ENCODE data around the gene MUC5B. TPM values are rescaled to one million over a fixed set of nuclear protein-coding genes. Genes with fewer than 3 reads are reported as not detected.
A peak's percentile ranks its signal among the peaks of the same experiment; 100 is the strongest.
"Not testable (repeated sequence)": the region's sequence is repeated elsewhere in the genome, so short reads cannot be mapped to it uniquely, and the experiment has no call there.

The MUC5B gene
- total and polyA plus RNA-seq, 4 donors: 0.25 TPM; not detected in 3

GRCh38 chr11:1205987-1206331, 16.9 kb upstream of the MUC5B start:
- H3K36me3 ChIP-seq (ENCODE audit: control insufficient read depth in 1 of 2, insufficient read depth in 2 of 2, low read length in 1 of 2): no peaks in the 10 kb centered on the region
- H3K27me3 ChIP-seq (ENCODE audit: control insufficient read depth in 1 of 2, insufficient read depth in 2 of 2, low read length in 1 of 2): no peaks in the 10 kb centered on the region
- no peak overlapping the region for H3K27ac ChIP-seq (ENCODE audit: low read depth in 1 of 2, low read length in 2 of 2)
- H3K4me1 ChIP-seq (ENCODE audit: control insufficient read depth in 1 of 2, insufficient read depth in 2 of 2, low read length in 2 of 2): no peaks in the 10 kb centered on the region
- intact Hi-C loops (cut with DNase I): loop anchor here in 1 of 2 donors (10.0 kb wide), 1 partner anchor 179 kb away; the partner anchor contains the start of gene BRSK2
- H3K9me3 ChIP-seq (ENCODE audit: control insufficient read depth, low read length): no peaks in the 10 kb centered on the region
- DNase-seq: peak; percentile 24 to 64
- WGBS, 2 donors: 92 to 94% methylated on average over 8 of the region's 8 CpGs
- no peak for ATAC-seq (ENCODE audit: low FRiP score)
- no peak overlapping the region for H3K4me3 ChIP-seq (ENCODE audit: low read length in 2 of 2)

- H3K36me3 ChIP-seq (ENCODE audit: control insufficient read depth in 1 of 2, insufficient read depth in 2 of 2, low read length in 1 of 2): no peaks in the 10 kb centered on the region
- intact Hi-C loops (cut with DNase I): loop anchor here in 1 of 2 donors (10.0 kb wide), 1 partner anchor 178 kb away; the partner anchor contains the start of gene BRSK2
- ATAC-seq (ENCODE audit: low FRiP score): no peak
- H3K4me3 ChIP-seq (ENCODE audit: low read length in 2 of 2): no peak overlapping the region
- H3K4me1 ChIP-seq (ENCODE audit: control insufficient read depth in 1 of 2, insufficient read depth in 2 of 2, low read length in 2 of 2): no peaks in the 10 kb centered on the region
- H3K27me3 ChIP-seq (ENCODE audit: control insufficient read depth in 1 of 2, insufficient read depth in 2 of 2, low read length in 1 of 2): no peaks in the 10 kb centered on the region
- no peak overlapping the region for H3K27ac ChIP-seq (ENCODE audit: low read depth in 1 of 2, low read length in 2 of 2)
- WGBS, 2 donors: 86 to 89% methylated on average over 38 of the region's 38 CpGs
- DNase-seq: peak; percentile 34 to 70
- no peaks in the 10 kb centered on the region for H3K9me3 ChIP-seq (ENCODE audit: control insufficient read depth, low read length)
These were observed 16.2 kb upstream of the MUC5B start for GRCh38 chr11:1206391-1207271.

- intact Hi-C loops (cut with DNase I): loop anchor here in 1 of 2 donors (10.0 kb wide), 1 partner anchor 177 kb away; the partner anchor contains the start of gene BRSK2
- ATAC-seq (ENCODE audit: low FRiP score): no peak
- 88% methylated on average over 34 of the region's 34 CpGs for WGBS, 2 donors
These were observed 15.3 kb upstream of the MUC5B start for GRCh38 chr11:1207401-1208143.

GRCh38 chr11:1208144-1208393, 14.8 kb upstream of the MUC5B start:
- 84 to 86% methylated on average over 6 of the region's 6 CpGs for WGBS, 2 donors
- H3K27ac ChIP-seq (ENCODE audit: low read depth in 1 of 2, low read length in 2 of 2): no peak overlapping the region
- no peaks in the 10 kb centered on the region for H3K36me3 ChIP-seq (ENCODE audit: control insufficient read depth in 1 of 2, insufficient read depth in 2 of 2, low read length in 1 of 2)
- intact Hi-C loops (cut with DNase I): loop anchor here in 1 of 2 donors (10.0 kb wide), 1 partner anchor 177 kb away; the partner anchor contains the start of gene BRSK2
- ATAC-seq (ENCODE audit: low FRiP score) (no peak), DNase-seq (no peak)
- H3K4me3 ChIP-seq (ENCODE audit: low read length in 2 of 2): no peak overlapping the region
- no peaks in the 10 kb centered on the region for H3K9me3 ChIP-seq (ENCODE audit: control insufficient read depth, low read length)
- H3K4me1 ChIP-seq (ENCODE audit: control insufficient read depth in 1 of 2, insufficient read depth in 2 of 2, low read length in 2 of 2): no peaks in the 10 kb centered on the region
- no peaks in the 10 kb centered on the region for H3K27me3 ChIP-seq (ENCODE audit: control insufficient read depth in 1 of 2, insufficient read depth in 2 of 2, low read length in 1 of 2)

More at GRCh38 chr11:1207401-1208143, 15.3 kb upstream of the MUC5B start:
- Histone ChIP-seq H3K4me1 (ENCODE audit: control insufficient read depth in 1 of 2, insufficient read depth in 2 of 2, low read length in 2 of 2) (no peaks in the 10 kb centered on the region), H3K9me3 (ENCODE audit: control insufficient read depth, low read length) (no peaks in the 10 kb centered on the region), H3K4me3 (ENCODE audit: low read length in 2 of 2) (no peak overlapping the region), H3K36me3 (ENCODE audit: control insufficient read depth in 1 of 2, insufficient read depth in 2 of 2, low read length in 1 of 2) (no peaks in the 10 kb centered on the region), H3K27ac (ENCODE audit: low read depth in 1 of 2, low read length in 2 of 2) (no peak overlapping the region), H3K27me3 (ENCODE audit: control insufficient read depth in 1 of 2, insufficient read depth in 2 of 2, low read length in 1 of 2) (no peaks in the 10 kb centered on the region)
- DNase-seq: peak; percentile 44 to 77

GRCh38 chr11:1208394-1209261, 14.2 kb upstream of the MUC5B start:
- ATAC-seq (ENCODE audit: low FRiP score): no peak

GRCh38 chr11:1209371-1210057, 13.4 kb upstream of the MUC5B start:
- intact Hi-C loops (cut with DNase I): loop anchor here in 1 of 2 donors (10.0 kb wide), 1 partner anchor 175 kb away; the partner anchor contains the start of gene BRSK2
- Histone ChIP-seq H3K27me3 (ENCODE audit: control insufficient read depth in 1 of 2, insufficient read depth in 2 of 2, low read length in 1 of 2) (no peaks in the 10 kb centered on the region), H3K4me1 (ENCODE audit: control insufficient read depth in 1 of 2, insufficient read depth in 2 of 2, low read length in 2 of 2) (no peaks in the 10 kb centered on the region), H3K9me3 (ENCODE audit: control insufficient read depth, low read length) (no peaks in the 10 kb centered on the region), H3K27ac (ENCODE audit: low read depth in 1 of 2, low read length in 2 of 2) (no peak overlapping the region), H3K4me3 (ENCODE audit: low read length in 2 of 2) (no peak overlapping the region), H3K36me3 (ENCODE audit: control insufficient read depth in 1 of 2, insufficient read depth in 2 of 2, low read length in 1 of 2) (no peaks in the 10 kb centered on the region)
- ATAC-seq (ENCODE audit: low FRiP score): no peak
- peak in 1 of 2 donors; percentile 39 for DNase-seq
- WGBS, 2 donors: 89% methylated on average over 17 of the region's 17 CpGs

More at GRCh38 chr11:1208394-1209261, 14.2 kb upstream of the MUC5B start:
- DNase-seq: peak; percentile 34 to 69
- WGBS, 2 donors: 88 to 93% methylated on average over 32 to 39 of the region's 39 CpGs
- no peaks in the 10 kb centered on the region for H3K9me3 ChIP-seq (ENCODE audit: control insufficient read depth, low read length)
- no peaks in the 10 kb centered on the region for H3K36me3 ChIP-seq (ENCODE audit: control insufficient read depth in 1 of 2, insufficient read depth in 2 of 2, low read length in 1 of 2)
- no peak overlapping the region for H3K4me3 ChIP-seq (ENCODE audit: low read length in 2 of 2)
- intact Hi-C loops (cut with DNase I): loop anchor here in 1 of 2 donors (10.0 kb wide), 1 partner anchor 176 kb away; the partner anchor contains the start of gene BRSK2
- no peak overlapping the region for H3K27ac ChIP-seq (ENCODE audit: low read depth in 1 of 2, low read length in 2 of 2)
- H3K27me3 ChIP-seq (ENCODE audit: control insufficient read depth in 1 of 2, insufficient read depth in 2 of 2, low read length in 1 of 2): no peaks in the 10 kb centered on the region
- no peaks in the 10 kb centered on the region for H3K4me1 ChIP-seq (ENCODE audit: control insufficient read depth in 1 of 2, insufficient read depth in 2 of 2, low read length in 2 of 2)

- ATAC-seq (ENCODE audit: low FRiP score): no peak
- Histone ChIP-seq H3K27ac (ENCODE audit: low read depth in 1 of 2, low read length in 2 of 2) (no peak overlapping the region), H3K9me3 (ENCODE audit: control insufficient read depth, low read length) (no peaks in the 10 kb centered on the region), H3K36me3 (ENCODE audit: control insufficient read depth in 1 of 2, insufficient read depth in 2 of 2, low read length in 1 of 2) (no peaks in the 10 kb centered on the region), H3K4me1 (ENCODE audit: control insufficient read depth in 1 of 2, insufficient read depth in 2 of 2, low read length in 2 of 2) (no peaks in the 10 kb centered on the region), H3K4me3 (ENCODE audit: low read length in 2 of 2) (no peak overlapping the region), H3K27me3 (ENCODE audit: control insufficient read depth in 1 of 2, insufficient read depth in 2 of 2, low read length in 1 of 2) (no peaks in the 10 kb centered on the region)
- intact Hi-C loops (cut with DNase I): no loop called here
- 79 to 86% methylated on average over 2 of the region's 2 CpGs for WGBS, 2 donors
- no peak for DNase-seq
These were observed 11.0 kb upstream of the MUC5B start for GRCh38 chr11:1211838-1212237.

GRCh38 chr11:1215826-1216225, 7.0 kb upstream of the MUC5B start:
- DNase-seq: peak in 1 of 2 donors; percentile 48
- H3K9me3 ChIP-seq (ENCODE audit: control insufficient read depth, low read length); ATAC-seq (ENCODE audit: low FRiP score); H3K27me3 ChIP-seq (ENCODE audit: control insufficient read depth in 1 of 2, insufficient read depth in 2 of 2, low read length in 1 of 2); H3K36me3 ChIP-seq (ENCODE audit: control insufficient read depth in 1 of 2, insufficient read depth in 2 of 2, low read length in 1 of 2); H3K27ac ChIP-seq (ENCODE audit: low read depth in 1 of 2, low read length in 2 of 2); intact Hi-C loops (cut with DNase I); H3K4me3 ChIP-seq (ENCODE audit: low read length in 2 of 2); H3K4me1 ChIP-seq (ENCODE audit: control insufficient read depth in 1 of 2, insufficient read depth in 2 of 2, low read length in 2 of 2): not testable (repeated sequence)
- WGBS, 2 donors: 81% methylated on average over 8 of the region's 8 CpGs

Data from aorta (tissue), 5 donors.